ENCODE results near the gene MAGI2.

GRCh38 chr7:78845155-78845554, 608.3 kb downstream of the MAGI2 start:
- TF ChIP-seq CTCF (conservative IDR thresholded peaks at IDR 0.05; ENCODE audit: low read depth in 2 of 2) (no peak), EZH2 (IDR thresholded peaks at IDR 0.05; ENCODE audit: low read depth, unreplicated experiment) (no peak)
